Parathyroid adenoma (tissue), 2 donors: ENCODE results near the gene GRK6.

Experiments used
- H2AFZ ChIP-seq: fragments of 300-600 bp; sonication (generic); one replicate; pipeline ENCODE4 v1.7.0; 2017; ENCODE audit warnings: antibody characterized with exemption, mild to moderate bottlenecking
- H3K27ac ChIP-seq: fragments of 300-600 bp; sonication (generic); one replicate; pipeline ENCODE4 v1.7.0; 2017
- H3K27me3 ChIP-seq: fragments of 300-600 bp; sonication (generic); one replicate; pipeline ENCODE4 v1.7.0; 2017; ENCODE audit warnings: low read length; ENCODE audit not compliant: control insufficient read depth, insufficient read depth
- H3K36me3 ChIP-seq: fragments of 300-600 bp; sonication (generic); one replicate; pipeline ENCODE4 v1.7.0; 2017; ENCODE audit warnings: low read length; ENCODE audit not compliant: control insufficient read depth, insufficient read depth
- H3K4me1 ChIP-seq: fragments of 300-600 bp; sonication (generic); one replicate; pipeline ENCODE4 v1.7.0; 2017; ENCODE audit warnings: control low read depth
- H3K4me2 ChIP-seq: fragments of 300-600 bp; sonication (generic); one replicate; pipeline ENCODE4 v1.7.0; 2017; ENCODE audit warnings: low read length
- H3K4me3 ChIP-seq: fragments of 300-600 bp; sonication (generic); one replicate; pipeline ENCODE4 v1.7.0; 2017; ENCODE audit warnings: low read depth, low read length
- H3K79me2 ChIP-seq: fragments of 300-600 bp; sonication (generic); one replicate; pipeline ENCODE4 v1.7.0; 2017; ENCODE audit warnings: control low read depth
- H3K9ac ChIP-seq: fragments of 300-600 bp; sonication (generic); one replicate; pipeline ENCODE4 v1.7.0; 2017; ENCODE audit warnings: mild to moderate bottlenecking
- H3K9me3 ChIP-seq: fragments of 300-600 bp; sonication (generic); one replicate; pipeline ENCODE4 v1.7.0; 2017; ENCODE audit warnings: low read length; ENCODE audit not compliant: control insufficient read depth
- CTCF ChIP-seq: fragments of 300-600 bp; sonication (generic); IDR thresholded peaks from one replicate; pipeline ENCODE4 v1.7.0; 2017; ENCODE audit warnings: antibody characterized with exemption, mild to moderate bottlenecking
- donor health status: primary hyperparathyroidism.

The GRK6 gene

DNA sequence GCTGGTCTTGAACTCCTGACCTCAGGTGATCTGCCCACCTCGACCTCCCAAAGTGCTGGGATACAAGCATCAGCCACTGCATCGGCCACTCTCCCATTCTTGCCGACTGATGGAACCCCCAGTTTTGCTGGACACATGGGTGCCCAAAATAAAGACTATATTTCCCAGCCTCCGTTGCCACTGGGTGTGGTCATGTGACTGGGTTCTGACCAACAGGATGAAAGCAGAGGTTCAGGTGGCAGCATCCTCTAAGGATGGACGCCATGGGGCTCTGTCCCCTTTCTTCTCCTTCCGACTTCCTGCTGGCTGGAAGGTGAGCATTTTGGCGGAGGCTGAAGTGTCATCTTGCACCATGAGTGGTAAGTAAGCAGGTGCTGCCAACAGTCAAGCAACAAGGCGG is 60.7 kb downstream of the GRK6 start:
- H3K4me3 ChIP-seq: no peak overlapping the region
- no peak overlapping the region for H3K27ac ChIP-seq
- TF ChIP-seq CTCF: no peak
- H2AFZ ChIP-seq: no peak overlapping the region
- H3K27me3 ChIP-seq: no peaks in the 10 kb centered on the region
- no peak overlapping the region for H3K4me2 ChIP-seq
- no peak overlapping the region for H3K9ac ChIP-seq
- no peaks in the 10 kb centered on the region for H3K4me1 ChIP-seq
- no peaks in the 10 kb centered on the region for H3K36me3 ChIP-seq
- no peaks in the 10 kb centered on the region for H3K9me3 ChIP-seq
- no peaks in the 10 kb centered on the region for H3K79me2 ChIP-seq

- Histone ChIP-seq H2AFZ (no peak overlapping the region), H3K4me1 (peaks cover 4% of the 10 kb centered on the region), H3K9me3 (no peaks in the 10 kb centered on the region), H3K79me2 (no peaks in the 10 kb centered on the region), H3K27ac (no peak overlapping the region), H3K36me3 (no peaks in the 10 kb centered on the region), H3K27me3 (no peaks in the 10 kb centered on the region), H3K4me3 (no peak overlapping the region), H3K9ac (no peak overlapping the region), H3K4me2 (no peak overlapping the region)
- TF ChIP-seq CTCF: no peak
These were observed 61.5 kb downstream of the GRK6 start for GRCh38 chr5:177487975-177488374.

DNA sequence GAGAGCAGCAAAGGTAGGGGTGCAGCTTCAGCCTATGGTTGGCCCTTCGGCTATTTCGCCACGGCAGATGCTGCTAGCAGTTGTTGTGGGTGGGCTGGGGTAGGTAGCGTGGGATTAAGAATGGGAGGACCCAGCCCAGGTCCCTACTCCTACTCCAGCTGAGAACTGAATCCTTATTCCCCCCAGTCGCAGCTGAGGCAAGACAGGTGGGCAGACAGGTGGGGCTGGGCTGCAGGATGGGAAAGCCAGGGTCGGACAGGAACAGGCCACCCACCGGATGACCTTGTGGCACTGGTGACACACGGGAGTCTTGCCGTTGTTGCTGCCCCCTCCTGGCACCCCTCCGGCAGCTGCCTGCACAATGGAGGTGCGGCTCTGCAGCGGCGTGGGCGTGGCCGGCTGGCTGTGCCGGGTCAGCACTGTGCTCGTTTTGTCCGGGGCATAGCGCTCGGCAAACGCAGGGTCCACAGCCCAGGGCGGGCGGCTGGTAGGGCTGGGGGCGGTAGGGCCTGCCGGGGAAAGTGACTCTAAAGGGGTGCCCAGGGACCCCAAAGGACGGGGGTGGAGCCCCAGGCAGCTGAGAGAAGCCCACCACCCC is 62.7 kb downstream of the GRK6 start:
- H3K4me1 ChIP-seq: peaks cover 15% of the 10 kb centered on the region
- H2AFZ ChIP-seq: no peak overlapping the region
- TF ChIP-seq CTCF: no peak
- no peak overlapping the region for H3K27ac ChIP-seq
- no peaks in the 10 kb centered on the region for H3K36me3 ChIP-seq
- H3K4me2 ChIP-seq: no peak overlapping the region
- H3K4me3 ChIP-seq: no peak overlapping the region
- H3K9ac ChIP-seq: no peak overlapping the region
- H3K9me3 ChIP-seq: no peaks in the 10 kb centered on the region
- no peaks in the 10 kb centered on the region for H3K27me3 ChIP-seq
- H3K79me2 ChIP-seq: no peaks in the 10 kb centered on the region

- no peaks in the 10 kb centered on the region for H3K27me3 ChIP-seq
- no peak overlapping the region for H3K27ac ChIP-seq
- H3K79me2 ChIP-seq: no peaks in the 10 kb centered on the region
- no peak for TF ChIP-seq CTCF
- no peak overlapping the region for H2AFZ ChIP-seq
- H3K4me2 ChIP-seq: no peak overlapping the region
- H3K4me3 ChIP-seq: no peak overlapping the region
- no peaks in the 10 kb centered on the region for H3K9me3 ChIP-seq
- peaks cover 15% of the 10 kb centered on the region for H3K4me1 ChIP-seq
- no peak overlapping the region for H3K9ac ChIP-seq
- no peaks in the 10 kb centered on the region for H3K36me3 ChIP-seq
These were observed 64.0 kb downstream of the GRK6 start for GRCh38 chr5:177490311-177490991.

DNA sequence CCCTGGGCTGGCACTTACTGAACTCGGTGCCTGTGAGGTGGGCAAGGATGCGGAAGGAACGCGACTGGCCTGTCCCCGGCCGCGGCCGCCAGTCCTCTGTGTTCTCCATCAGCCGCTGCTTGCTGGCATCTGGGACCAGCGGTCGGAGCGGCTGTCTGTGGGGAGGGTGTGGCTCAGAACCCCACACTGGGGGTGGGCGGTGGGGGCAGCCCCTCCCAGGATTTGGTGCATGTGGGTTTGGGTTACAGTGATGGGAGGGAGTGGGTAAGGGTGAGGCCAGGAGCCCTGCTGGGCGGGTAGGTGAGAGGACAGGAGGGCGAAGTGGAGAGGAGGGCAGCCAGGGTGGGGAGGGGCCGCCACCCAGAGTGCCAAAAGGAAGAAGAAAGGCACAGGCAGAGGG is 64.5 kb downstream of the GRK6 start:
- TF ChIP-seq CTCF: no peak
- Histone ChIP-seq H3K27me3 (no peaks in the 10 kb centered on the region), H3K9me3 (no peaks in the 10 kb centered on the region), H3K27ac (no peak overlapping the region), H3K79me2 (no peaks in the 10 kb centered on the region), H3K36me3 (no peaks in the 10 kb centered on the region), H3K4me2 (no peak overlapping the region), H3K4me3 (no peak overlapping the region), H3K9ac (no peak overlapping the region), H3K4me1 (peaks cover 15% of the 10 kb centered on the region), H2AFZ (no peak overlapping the region)
